IPS DF 19.7 (cell line): ENCODE results near the gene CPEB3.
"Not testable (repeated sequence)": the region's sequence is repeated elsewhere in the genome, so short reads cannot be mapped to it uniquely, and the experiment has no call there.

Experiments used
- DNase-seq: peaks from one replicate; pipeline ENCODE4 v3.0.0-alpha.2; 2013; ENCODE audit warnings: low read depth, low spot score

CPEB3 gene

GRCh38 chr10:92038949-92039348, 251.9 kb downstream of the CPEB3 start:
- no peak for DNase-seq

GRCh38 chr10:92033070-92033469, 257.8 kb downstream of the CPEB3 start:
- not testable (repeated sequence) for DNase-seq

- DNase-seq = no peak
These were observed 259.3 kb downstream of the CPEB3 start for GRCh38 chr10:92031580-92031979.

GRCh38 chr10:92027141-92027540, 263.7 kb downstream of the CPEB3 start:
- no peak for DNase-seq

GRCh38 chr10:92025340-92025739, 265.5 kb downstream of the CPEB3 start:
- not testable (repeated sequence) for DNase-seq

- no peak for DNase-seq
These were observed 266.2 kb downstream of the CPEB3 start for GRCh38 chr10:92024700-92025099.

GRCh38 chr10:92014620-92015019, 276.3 kb downstream of the CPEB3 start:
- DNase-seq = no peak

DNA sequence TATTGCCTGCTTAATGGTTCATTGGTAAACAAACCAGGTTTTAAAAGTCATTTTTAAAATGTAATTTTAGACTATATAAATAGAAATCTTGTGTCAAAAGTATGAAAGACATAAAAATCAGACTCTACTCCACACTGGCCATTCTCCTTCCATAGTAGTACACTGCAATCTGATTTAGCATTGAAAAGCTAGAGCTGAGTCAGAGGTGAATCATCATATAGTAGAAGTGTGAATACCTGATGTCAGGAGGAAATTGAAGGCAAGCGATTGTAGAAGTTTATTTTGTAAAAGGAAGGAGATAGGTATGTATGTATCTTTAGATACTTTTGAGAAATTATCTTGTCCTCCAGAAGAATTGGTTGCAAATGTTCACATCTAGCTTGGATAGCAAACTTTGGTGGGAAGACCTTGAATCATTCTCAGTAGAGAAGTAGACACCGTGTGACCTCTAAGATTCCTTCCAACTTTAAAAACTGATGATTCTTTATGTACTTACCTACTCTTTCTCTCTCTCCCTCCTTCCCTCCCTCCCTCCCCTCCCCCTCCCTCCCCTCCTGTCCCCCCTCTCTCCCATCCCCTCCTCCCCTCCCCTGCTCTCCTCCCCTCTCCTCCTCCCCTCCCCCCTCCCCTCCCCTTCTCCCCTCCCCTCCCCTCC, 279.2 kb downstream of the CPEB3 start:
- DNase-seq = no peak

DNA sequence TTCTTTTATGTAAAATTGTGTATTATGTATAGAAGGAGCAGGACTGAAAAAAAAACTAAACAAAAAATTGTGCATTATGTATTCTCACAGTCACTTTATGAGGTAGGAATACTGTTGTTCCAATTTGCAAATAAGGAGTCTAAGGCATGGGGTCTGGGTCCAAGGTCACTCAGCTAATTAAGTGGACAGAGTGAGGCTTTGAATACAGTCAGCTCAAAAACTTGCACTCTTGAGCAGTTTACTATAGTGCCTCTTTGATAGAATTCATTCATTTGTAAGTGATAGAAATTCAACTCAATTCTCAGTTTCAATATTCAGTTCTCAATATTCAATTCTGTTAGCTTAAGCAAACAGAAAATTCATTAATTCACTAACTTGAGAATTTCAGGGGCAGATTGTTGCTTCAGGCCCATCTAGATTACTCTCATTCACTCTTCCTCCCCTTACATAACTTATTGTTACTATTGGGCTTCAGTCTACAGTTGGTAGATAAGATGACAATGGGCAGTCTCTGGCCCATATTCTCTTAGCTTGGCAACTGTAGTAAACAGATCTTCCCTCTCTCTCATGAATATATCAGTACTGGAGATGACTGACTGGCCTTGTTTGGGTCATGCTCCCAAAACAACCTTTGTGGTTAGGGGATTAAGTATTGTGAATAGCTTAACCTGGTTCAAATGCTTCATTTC, 280.7 kb downstream of the CPEB3 start:
- no peak for DNase-seq

GRCh38 chr10:92009445-92009844, 281.4 kb downstream of the CPEB3 start:
- no peak for DNase-seq

- no peak for DNase-seq
These were observed 284.9 kb downstream of the CPEB3 start for GRCh38 chr10:92005978-92006377.

DNA sequence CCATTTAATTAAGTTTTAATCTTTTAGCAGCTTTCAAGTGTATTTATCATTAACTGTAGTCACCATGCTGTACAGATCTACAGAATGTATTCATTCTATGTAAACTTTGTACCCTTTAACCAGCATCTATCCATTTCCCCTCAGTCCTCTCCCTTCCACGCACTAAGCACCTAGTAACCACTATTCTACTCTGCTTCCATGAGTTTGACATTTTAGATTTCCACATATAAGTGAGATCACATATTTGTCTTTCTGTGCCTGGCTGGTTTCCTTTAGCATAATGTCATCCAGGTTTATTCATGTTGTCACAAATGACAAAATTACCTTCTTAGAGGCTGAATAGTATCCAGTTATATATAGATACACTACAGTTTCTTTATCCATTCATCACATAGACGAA, 287.6 kb downstream of the CPEB3 start:
- no peak for DNase-seq

DNA sequence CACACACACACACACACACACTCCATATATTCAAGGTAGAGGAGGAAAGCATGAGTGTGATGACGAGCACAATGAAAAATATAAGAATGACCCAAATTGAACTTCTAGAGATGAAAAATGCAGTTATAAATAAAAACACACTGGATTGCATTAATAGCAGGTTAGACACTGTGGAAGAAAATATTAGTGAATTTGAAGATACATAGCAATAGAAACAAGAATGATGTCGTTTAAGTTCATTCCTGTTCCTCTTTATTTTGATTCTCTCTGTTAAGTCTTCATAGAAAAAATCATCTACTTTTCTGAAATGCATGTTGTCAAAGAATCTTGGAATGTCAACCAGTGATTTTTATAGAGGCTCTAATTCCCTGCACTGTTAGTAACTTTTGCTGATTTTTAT, 288.9 kb downstream of the CPEB3 start:
- no peak for DNase-seq

DNA sequence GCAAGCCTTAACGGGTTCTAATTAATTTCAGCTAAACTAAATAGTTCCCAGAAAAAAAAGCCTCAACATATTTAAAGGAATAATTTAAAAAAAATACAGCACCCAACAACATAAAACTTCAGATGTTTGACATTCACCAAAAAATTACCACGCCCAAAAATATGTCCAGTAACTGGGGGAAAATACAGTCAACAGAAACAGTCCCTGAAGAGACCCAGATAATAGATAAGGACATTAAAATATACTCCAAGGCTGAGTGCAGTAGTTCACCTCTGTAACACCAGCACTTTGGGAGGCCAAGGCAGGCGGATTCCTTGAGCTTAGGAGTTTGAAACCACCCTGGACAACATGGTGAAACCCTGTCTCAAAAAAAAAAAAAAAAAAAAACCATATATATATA, 289.3 kb downstream of the CPEB3 start:
- DNase-seq = no peak
